SK-N-SH (cell line): ENCODE results near the gene MAML3. TPM values are rescaled to one million over a fixed set of nuclear protein-coding genes. Genes with fewer than 3 reads are reported as not detected.

ENCODE experiments used
- CTCF ChIA-PET: fragments of 300-600, 350-600 bp; formaldehyde crosslinking; extraction: SDS; loops from one replicate; lab custom pipeline; 2021; lab: Yijun Ruan, JAX
- POLR2A ChIA-PET: fragments of 350-600 bp; sonication (Branson Sonifier 250); formaldehyde crosslinking; extraction: SDS; loops from one replicate; lab custom pipeline; 2020; ENCODE audit warnings: antibody characterized with exemption, inconsistent platforms; lab: Yijun Ruan, JAX
- DNase-seq: peaks from one replicate; pipeline ENCODE4 v3.0.0; 2012
- H2AFZ ChIP-seq: fragments of 200-600 bp; sonication (generic); 2 replicates; pipeline ENCODE4 v1.8.1; 2016; ENCODE audit warnings: antibody characterized with exemption, mild to moderate bottlenecking, low read depth
- H3F3A ChIP-seq: fragments of 200-600 bp; sonication (generic); replicated peaks from 2 replicates; pipeline ENCODE3; 2016; ENCODE audit warnings: antibody characterized with exemption, mild to moderate bottlenecking; ENCODE audit not compliant: insufficient read depth
- H3K27ac ChIP-seq, 2 experiments: fragments of 200-500 bp in 1 of 2; fragments of 200-600 bp in 1 of 2; sonication (Bioruptor generic) in 1 of 2; sonication (generic), shearing (Covaris generic) in 1 of 2; 2 replicates each; pipeline versions ENCODE4 v1.5.1 to v1.6.1; 2014 to 2016; ENCODE audit warnings: low read depth in 2 of 2, inconsistent platforms in 1 of 2, low read length in 1 of 2, mild to moderate bottlenecking in 1 of 2, mixed read lengths in 1 of 2
- H3K27me3 ChIP-seq: fragments of 200-600 bp; sonication (generic), shearing (Covaris generic); 2 replicates; pipeline ENCODE4 v1.6.1; 2016; ENCODE audit warnings: mixed run types; ENCODE audit not compliant: insufficient read depth
- H3K36me3 ChIP-seq, 2 experiments: fragments of 200-500 bp in 1 of 2; fragments of 200-600 bp in 1 of 2; sonication (Bioruptor generic) in 1 of 2; sonication (generic) in 1 of 2; replicated peaks in 1 of 2; 2 replicates each; pipeline versions ENCODE3 to v1.5.1; 2014 to 2016; ENCODE audit warnings: low read length in 1 of 2, mild to moderate bottlenecking in 1 of 2; ENCODE audit not compliant: insufficient read depth in 2 of 2, control insufficient read depth in 1 of 2
- H3K4me1 ChIP-seq, 2 experiments: fragments of 200-500 bp in 1 of 2; fragments of 200-600 bp in 1 of 2; sonication (Bioruptor generic) in 1 of 2; sonication (generic), shearing (Covaris generic) in 1 of 2; 2 replicates each; pipeline versions ENCODE4 v1.5.1 to v1.6.1; 2014 to 2016; ENCODE audit warnings: low read depth in 1 of 2, low read length in 1 of 2, mixed run types in 1 of 2; ENCODE audit not compliant: insufficient read depth in 2 of 2, control insufficient read depth in 1 of 2
- H3K4me2 ChIP-seq: fragments of 200-600 bp; sonication (generic), shearing (Covaris generic); 2 replicates; pipeline ENCODE4 v1.6.1; 2017; ENCODE audit warnings: mixed run types
- H3K4me3 ChIP-seq, 2 experiments: fragments of 200-500 bp in 1 of 2; fragments of 200-600 bp in 1 of 2; sonication (Bioruptor generic) in 1 of 2; sonication (generic), shearing (Covaris generic) in 1 of 2; 2 replicates each; pipeline versions ENCODE4 v1.5.1 to v1.8.1; 2014 to 2016; ENCODE audit warnings: low read depth in 2 of 2, inconsistent platforms in 1 of 2, low read length in 1 of 2, mild to moderate bottlenecking in 1 of 2, mixed read lengths in 1 of 2, moderate library complexity in 1 of 2
- H3K79me2 ChIP-seq: fragments of 200-600 bp; sonication (generic); 2 replicates; pipeline ENCODE4 v1.8.1; 2017; ENCODE audit warnings: mild to moderate bottlenecking; ENCODE audit not compliant: insufficient read depth
- H3K9ac ChIP-seq: fragments of 200-600 bp; sonication (generic); 2 replicates; pipeline ENCODE4 v1.6.1; 2017; ENCODE audit warnings: mixed run types
- H3K9me2 ChIP-seq: fragments of 200-600 bp; sonication (generic); 2 replicates; pipeline ENCODE4 v1.6.1; 2017; ENCODE audit warnings: mixed run types
- H3K9me3 ChIP-seq: fragments of 200-600 bp; sonication (generic); 2 replicates; pipeline ENCODE4 v1.6.1; 2017; ENCODE audit warnings: mixed run types, mild to moderate bottlenecking, moderate library complexity
- H4K20me1 ChIP-seq: fragments of 200-600 bp; sonication (generic); 2 replicates; pipeline ENCODE4 v1.6.1; 2017; ENCODE audit warnings: mild to moderate bottlenecking, mixed run types; ENCODE audit not compliant: insufficient read depth
- FOSL2 ChIP-seq: IDR thresholded peaks from 2 replicates; pipeline ENCODE4 v1.4.0; 2012; ENCODE audit warnings: low read depth, mild to moderate bottlenecking, moderate library complexity, borderline replicate concordance
- FOXM1 ChIP-seq: IDR thresholded peaks from 2 replicates; pipeline ENCODE4 v1.4.0; 2012; ENCODE audit warnings: low read depth, mild to moderate bottlenecking
- JUND ChIP-seq: IDR thresholded peaks from 2 replicates; pipeline ENCODE4 v1.4.0; 2012
- RCOR1 ChIP-seq: fragments of 150-350 bp; IDR thresholded peaks from 2 replicates; pipeline ENCODE4 v1.6.1; 2017; ENCODE audit warnings: antibody characterized with exemption, low read length
- REST ChIP-seq: IDR thresholded peaks from 2 replicates; pipeline ENCODE4 v1.6.1; 2012; ENCODE audit warnings: mild to moderate bottlenecking, low read depth, low read length, moderate library complexity
- TAF1 ChIP-seq: IDR thresholded peaks from 2 replicates; pipeline ENCODE4 v1.6.1; 2012; ENCODE audit warnings: low read depth, mild to moderate bottlenecking, low read length, moderate library complexity, borderline replicate concordance
- TCF12 ChIP-seq: IDR thresholded peaks from 2 replicates; pipeline ENCODE4 v1.4.0; 2012
- USF1 ChIP-seq: IDR thresholded peaks from 2 replicates; pipeline ENCODE4 v1.4.0; 2012; ENCODE audit warnings: low read depth, borderline replicate concordance
- USF2 ChIP-seq: fragments of 150-350 bp; IDR thresholded peaks from 2 replicates; pipeline ENCODE4 v1.6.1; 2017; ENCODE audit warnings: antibody characterized with exemption, low read length, low read depth, borderline replicate concordance
- ZBTB33 ChIP-seq: IDR thresholded peaks from 2 replicates; pipeline ENCODE4 v1.4.0; 2012; ENCODE audit warnings: low read depth, borderline replicate concordance
- WGBS: methylation state at CpG from one replicate; pipeline ENCODE4 v1.1.6; 2017; ENCODE audit warnings: low lambda C conversion rate; 5-methylcytosine and 5-hydroxymethylcytosine counted together
- polyA plus RNA-seq, 3 experiments: library from polyadenylated mRNA; depleted of rRNA; stranded (reverse); fragments of >200 nt; gene quantifications; 2 replicates each; pipeline ENCODE4 v1.2.3, GENCODE V29; 2012
- TF ChIP-seq, protein P1 (sequence below): IDR thresholded peaks from 2 replicates; pipeline ENCODE4; 2012

MAML3 gene
- polyA plus RNA-seq, 1 of the 3 experiments (the other 2 are of a cell fraction) = 5.3 TPM

DNA sequence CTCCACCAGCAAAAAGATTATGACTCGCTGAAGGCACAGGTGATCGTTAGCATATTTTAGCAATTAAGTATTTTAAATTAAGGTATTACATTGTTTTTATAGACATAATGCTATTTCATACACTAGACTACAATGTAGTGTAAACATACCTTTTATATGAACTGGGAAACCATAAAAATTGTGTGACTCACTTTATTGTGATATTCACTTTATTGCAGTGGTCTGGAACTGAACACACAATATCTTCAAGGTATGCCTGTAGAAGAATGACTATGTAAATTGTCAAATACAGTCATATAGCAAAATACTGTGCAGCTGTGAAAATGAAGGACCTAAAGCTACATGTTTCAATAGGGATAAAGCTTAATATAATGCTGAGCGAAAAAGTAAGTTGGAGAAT is 26.6 kb upstream of the MAML3 start (continued):
- TF ChIP-seq REST (no peak), USF1 (no peak)

- Histone ChIP-seq H3K4me1 (no peaks in the 10 kb centered on the region; a peak in 1 of 4 replicates), H3K9me3 (no peaks in the 10 kb centered on the region), H4K20me1 (no peaks in the 10 kb centered on the region), H3F3A (no peaks in the 10 kb centered on the region), H3K4me3 (no peak overlapping the region), H3K27me3 (no peaks in the 10 kb centered on the region), H3K36me3 (no peaks in the 10 kb centered on the region), H3K4me2 (no peak overlapping the region), H3K79me2 (no peaks in the 10 kb centered on the region), H2AFZ (no peak overlapping the region), H3K9ac (no peak overlapping the region), H3K9me2 (no peaks in the 10 kb centered on the region), H3K27ac (no peak overlapping the region)
- POLR2A ChIA-PET = no interaction called here
- CTCF ChIA-PET = no interaction called here
- no peak for TF ChIP-seq TCF12
- TF ChIP-seq JUND = 0 out of 2 replicates have a peak, but pooled peaks have one; percentile 13
- peak; percentile 48; the same call in 1 of the 2 replicates for TF ChIP-seq FOSL2
- 73% methylated on average over 3 of the region's 3 CpGs for WGBS
- no peak for DNase-seq
Observed at GRCh38 chr4:140176735-140177134, 22.8 kb upstream of the MAML3 start.

GRCh38 chr4:140174543-140174942 is 20.6 kb upstream of the MAML3 start:
- H4K20me1 ChIP-seq = no peaks in the 10 kb centered on the region
- CTCF ChIA-PET = no interaction called here
- no peak overlapping the region for H3K27ac ChIP-seq
- H3K36me3 ChIP-seq = no peaks in the 10 kb centered on the region
- POLR2A ChIA-PET = no interaction called here
- H3K4me2 ChIP-seq = no peak overlapping the region
- H3K79me2 ChIP-seq = no peaks in the 10 kb centered on the region
- H3K9me3 ChIP-seq = no peaks in the 10 kb centered on the region
- WGBS = 80% methylated on average over 2 of the region's 2 CpGs
- H3K9ac ChIP-seq = no peak overlapping the region
- no peak overlapping the region for H2AFZ ChIP-seq
- DNase-seq = no peak
- no peaks in the 10 kb centered on the region for H3K9me2 ChIP-seq
- H3F3A ChIP-seq = no peaks in the 10 kb centered on the region
- H3K27me3 ChIP-seq = no peaks in the 10 kb centered on the region
- no peak overlapping the region for H3K4me3 ChIP-seq
- no peaks in the 10 kb centered on the region; a peak in 1 of 4 replicates for H3K4me1 ChIP-seq
- TF ChIP-seq USF2 (no peak), TAF1 (no peak), RCOR1 (no peak), USF1 (no peak), REST (no peak), ZBTB33 (no peak), FOXM1 (no peak)
- TF ChIP-seq, protein P1, sequence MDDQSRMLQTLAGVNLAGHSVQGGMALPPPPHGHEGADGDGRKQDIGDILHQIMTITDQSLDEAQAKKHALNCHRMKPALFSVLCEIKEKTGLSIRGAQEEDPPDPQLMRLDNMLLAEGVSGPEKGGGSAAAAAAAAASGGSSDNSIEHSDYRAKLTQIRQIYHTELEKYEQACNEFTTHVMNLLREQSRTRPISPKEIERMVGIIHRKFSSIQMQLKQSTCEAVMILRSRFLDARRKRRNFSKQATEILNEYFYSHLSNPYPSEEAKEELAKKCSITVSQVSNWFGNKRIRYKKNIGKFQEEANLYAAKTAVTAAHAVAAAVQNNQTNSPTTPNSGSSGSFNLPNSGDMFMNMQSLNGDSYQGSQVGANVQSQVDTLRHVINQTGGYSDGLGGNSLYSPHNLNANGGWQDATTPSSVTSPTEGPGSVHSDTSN = no peak
